Thymus (tissue), 11 donors: ENCODE results near the gene OTOA. TPM values are rescaled to one million over a fixed set of nuclear protein-coding genes. Genes with fewer than 3 reads are reported as not detected.
"Not testable (repeated sequence)": the region's sequence is repeated elsewhere in the genome, so short reads cannot be mapped to it uniquely, and the experiment has no call there.

Source experiments
- DNase-seq, 9 donors: peaks; one replicate each; pipeline ENCODE4 v3.0.0-alpha.2; 2013; ENCODE audit warnings: low spot score in 9 of 9, low read depth in 6 of 9, missing footprints in 1 of 9
- H3K27ac ChIP-seq, 2 donors: one replicate each; pipeline ENCODE4 v1.5.1; 2013; ENCODE audit warnings: control low read depth in 1 of 2, low read depth in 1 of 2, low read length in 1 of 2, mild to moderate bottlenecking in 1 of 2, moderate library complexity in 1 of 2
- H3K27me3 ChIP-seq, 2 donors: one replicate each; pipeline ENCODE4 v1.5.1; 2013; ENCODE audit warnings: low read length in 1 of 2; ENCODE audit not compliant: control insufficient read depth in 2 of 2, insufficient read depth in 1 of 2
- H3K36me3 ChIP-seq, 2 donors: one replicate each; pipeline ENCODE4 v1.5.1; 2013; ENCODE audit warnings: low read length in 1 of 2, mild to moderate bottlenecking in 1 of 2, moderate library complexity in 1 of 2; ENCODE audit not compliant: control insufficient read depth in 2 of 2, insufficient read depth in 2 of 2
- H3K4me1 ChIP-seq, 2 donors: one replicate each; pipeline ENCODE4 v1.5.1; 2013; ENCODE audit warnings: low read length in 2 of 2; ENCODE audit not compliant: control insufficient read depth in 2 of 2, insufficient read depth in 2 of 2
- H3K4me3 ChIP-seq, 2 donors: one replicate each; pipeline ENCODE4 v1.5.1; 2013; ENCODE audit warnings: low read length in 2 of 2, control low read depth in 1 of 2, mild to moderate bottlenecking in 1 of 2
- H3K9me3 ChIP-seq, 2 donors: one replicate each; pipeline ENCODE4 v1.5.1; 2013; ENCODE audit warnings: low read length in 1 of 2, mild to moderate bottlenecking in 1 of 2; ENCODE audit not compliant: control insufficient read depth in 2 of 2, insufficient read depth in 1 of 2
- whole genome bisulfite sequencing: extraction: QIAGEN DNeasy Blood & Tissue Kit; methylation state at CpG from one replicate; pipeline ENCODE4 v1.1.7; 2013; 5-methylcytosine and 5-hydroxymethylcytosine counted together
- polyA plus RNA-seq: library from polyadenylated mRNA; stranded (reverse); fragments of 200-250 nt; gene quantifications from one replicate; pipeline ENCODE4 v1.2.3, GENCODE V29; 2013
- total RNA-seq: library from RNA; stranded (reverse); fragments of 120-200 nt; gene quantifications from one replicate; pipeline ENCODE4 v1.2.4, GENCODE V29; 2013
- donor health status: healthy.

Gene OTOA
- total and polyA plus RNA-seq, 2 donors: 0.28 to 1.3 TPM

GRCh38 chr16:21635694-21636093 lies 28.1 kb upstream of the OTOA start:
- not testable (repeated sequence) for DNase-seq, H3K4me1 ChIP-seq, H3K36me3 ChIP-seq, H3K9me3 ChIP-seq, H3K27ac ChIP-seq, H3K27me3 ChIP-seq, H3K4me3 ChIP-seq
- WGBS: 92% methylated on average over 9 of the region's 9 CpGs

- H3K9me3 ChIP-seq: no peaks in the 10 kb centered on the region
- no peaks in the 10 kb centered on the region for H3K4me1 ChIP-seq
- H3K4me3 ChIP-seq: no peak overlapping the region
- no peak for DNase-seq
- no peaks in the 10 kb centered on the region for H3K27me3 ChIP-seq
- H3K27ac ChIP-seq: no peak overlapping the region
- peaks cover 6 to 7% of the 10 kb centered on the region in 2 donors for H3K36me3 ChIP-seq
- WGBS: 98% methylated on average over 37 of the region's 37 CpGs
Observed at GRCh38 chr16:21637032-21637968, 26.5 kb upstream of the OTOA start.

GRCh38 chr16:21638573-21638975 lies 25.2 kb upstream of the OTOA start:
- H3K36me3 ChIP-seq: peaks cover 6 to 7% of the 10 kb centered on the region in 2 donors
- no peaks in the 10 kb centered on the region for H3K4me1 ChIP-seq
- no peak overlapping the region for H3K4me3 ChIP-seq
- no peaks in the 10 kb centered on the region for H3K27me3 ChIP-seq
- no peaks in the 10 kb centered on the region for H3K9me3 ChIP-seq
- no peak overlapping the region for H3K27ac ChIP-seq
- DNase-seq: peak in 1 of 9 donors; percentile 33
- WGBS: 63% methylated on average over 4 of the region's 4 CpGs

GRCh38 chr16:21639493-21639892 lies 24.3 kb upstream of the OTOA start:
- Histone ChIP-seq H3K9me3 (no peaks in the 10 kb centered on the region), H3K27ac (no peak overlapping the region), H3K27me3 (no peaks in the 10 kb centered on the region), H3K4me3 (no peak overlapping the region), H3K36me3 (peaks cover 4 to 6% of the 10 kb centered on the region in 2 donors), H3K4me1 (no peaks in the 10 kb centered on the region)
- DNase-seq: no peak
- WGBS: 97% methylated on average over 2 of the region's 2 CpGs

GRCh38 chr16:21641916-21642315 lies 21.9 kb upstream of the OTOA start:
- Histone ChIP-seq H3K9me3 (no peaks in the 10 kb centered on the region), H3K27ac (no peak overlapping the region), H3K4me3 (no peak overlapping the region), H3K36me3 (peaks cover 2 to 6% of the 10 kb centered on the region in 2 donors), H3K4me1 (peaks cover 11 to 20% of the 10 kb centered on the region in 2 donors), H3K27me3 (no peaks in the 10 kb centered on the region)
- no peak for DNase-seq
- WGBS: 97% methylated on average over 6 of the region's 6 CpGs

GRCh38 chr16:21642861-21643260 lies 20.9 kb upstream of the OTOA start:
- no peak overlapping the region for H3K27ac ChIP-seq
- 92% methylated on average over 7 of the region's 7 CpGs for WGBS
- H3K4me3 ChIP-seq: no peak overlapping the region
- no peak for DNase-seq
- H3K9me3 ChIP-seq: no peaks in the 10 kb centered on the region
- H3K36me3 ChIP-seq: peaks cover 0 to 2% of the 10 kb centered on the region in 2 donors
- no peaks in the 10 kb centered on the region for H3K27me3 ChIP-seq
- peaks cover 15 to 29% of the 10 kb centered on the region in 2 donors for H3K4me1 ChIP-seq

DNA sequence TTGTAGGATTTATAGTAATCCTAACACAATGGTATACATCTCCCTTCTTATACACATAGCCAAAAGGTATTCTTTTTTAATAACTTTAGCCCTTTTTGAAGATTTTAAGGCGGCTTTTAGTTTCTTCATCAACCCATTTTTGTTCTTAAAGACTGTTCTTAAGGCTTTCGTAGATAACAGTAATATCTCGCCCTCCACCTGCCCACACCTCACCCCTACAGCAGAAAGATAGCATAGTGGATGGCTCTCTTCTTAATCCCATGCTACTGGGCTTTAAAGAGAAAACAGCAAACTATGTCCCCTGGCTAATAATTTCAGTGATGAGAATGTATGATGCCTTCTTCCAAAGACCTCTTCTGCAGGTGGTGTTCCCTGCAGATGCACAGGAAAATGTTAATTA lies 20.0 kb upstream of the OTOA start:
- 99% methylated on average over 3 of the region's 3 CpGs for WGBS
- DNase-seq: no peak
- H3K4me1 ChIP-seq: peaks cover 17 to 33% of the 10 kb centered on the region in 2 donors
- peaks cover 0 to 2% of the 10 kb centered on the region in 2 donors for H3K36me3 ChIP-seq
- no peaks in the 10 kb centered on the region for H3K27me3 ChIP-seq
- no peak overlapping the region for H3K4me3 ChIP-seq
- no peak overlapping the region for H3K27ac ChIP-seq
- H3K9me3 ChIP-seq: no peaks in the 10 kb centered on the region

- no peaks in the 10 kb centered on the region for H3K9me3 ChIP-seq
- H3K4me1 ChIP-seq: peaks cover 17 to 39% of the 10 kb centered on the region in 2 donors
- H3K27ac ChIP-seq: peak overlapping the region; percentile 87 to 94
- peak in 1 of 9 donors; percentile 20 for DNase-seq
- no peaks in the 10 kb centered on the region for H3K27me3 ChIP-seq
- 86% methylated on average over 4 of the region's 4 CpGs for WGBS
- no peak overlapping the region for H3K4me3 ChIP-seq
- H3K36me3 ChIP-seq: peaks cover 0 to 2% of the 10 kb centered on the region in 2 donors
Observed at GRCh38 chr16:21644674-21645073, 19.1 kb upstream of the OTOA start.

GRCh38 chr16:21645261-21645721 lies 18.5 kb upstream of the OTOA start:
- peak in 8 of 9 donors; percentile 47 to 88 (median 68) for DNase-seq
- no peaks in the 10 kb centered on the region for H3K9me3 ChIP-seq
- H3K4me1 ChIP-seq: peaks cover 17 to 44% of the 10 kb centered on the region in 2 donors
- H3K27me3 ChIP-seq: no peaks in the 10 kb centered on the region
- 47% methylated on average over 9 of the region's 9 CpGs for WGBS
- peak overlapping the region; percentile 40 to 46 for H3K4me3 ChIP-seq
- H3K36me3 ChIP-seq: peaks cover 0 to 2% of the 10 kb centered on the region in 2 donors
- H3K27ac ChIP-seq: peak overlapping the region; percentile 87 to 94
